Gastrocnemius medialis (tissue), 4 donors: ENCODE data around the gene CHCHD1.

Source experiments
- CTCF ChIP-seq, 5 experiments: fragments of 450-650 bp in 3 of 5; fragments of 200-600 bp in 2 of 5; sonication (generic) in 2 of 5; IDR thresholded peaks in 4 of 5; conservative IDR thresholded peaks in 1 of 5; 1 replicate in 4 of 5; 2 replicates in 1 of 5; pipeline ENCODE4 v1.5.1; 2016 to 2019; ENCODE audit warnings: antibody characterized with exemption in 5 of 5, mild to moderate bottlenecking in 3 of 5, moderate library complexity in 3 of 5
- POLR2A ChIP-seq, 2 donors: fragments of 450-650 bp; IDR thresholded peaks; one replicate each; pipeline ENCODE4 v1.6.1; 2017; ENCODE audit warnings: antibody characterized with exemption in 2 of 2, mild to moderate bottlenecking in 2 of 2, moderate library complexity in 2 of 2

GRCh38 chr10:73789659-73790055 lies 7.8 kb downstream of the CHCHD1 start:
- TF ChIP-seq CTCF (IDR thresholded peaks at IDR 0.05 in 4 of 5, conservative IDR thresholded peaks at IDR 0.05 in 1 of 5) (no peak), POLR2A (IDR thresholded peaks at IDR 0.05) (no peak)
